GM12878 (cell line): ENCODE measurements around the gene SLCO2B1. TPM values are rescaled to one million over a fixed set of nuclear protein-coding genes. Genes with fewer than 3 reads are reported as not detected.

Experiments
- ATAC-seq: fragments of 200-7000 bp; cut with Tn5 transposase; 3 replicates; pipeline ENCODE4 v1.9.1; 2020; ENCODE audit warnings: mild to moderate bottlenecking, moderate library complexity
- BruUV-seq: library from RNA; stranded (reverse); fragments of 400-500 nt; replicated peaks from 2 replicates; lab custom pipeline; 2021; lab: Mats Ljungman, UMichigan
- CTCF ChIA-PET: fragments of 300-600 bp; sonication (Branson Sonifier 250); formaldehyde crosslinking; extraction: SDS; loops from one replicate; lab custom pipeline; 2021; ENCODE audit warnings: inconsistent platforms; lab: Yijun Ruan, JAX
- POLR2A ChIA-PET: fragments of 350-600 bp; formaldehyde crosslinking; extraction: SDS; loops from one replicate; lab custom pipeline; 2021; ENCODE audit warnings: inconsistent platforms; lab: Charles Lee
- RAD21 ChIA-PET: fragments of 300-600 bp; sonication (Branson Sonifier 250); formaldehyde crosslinking; loops from one replicate; lab custom pipeline; 2023; ENCODE audit warnings: antibody characterized with exemption; ENCODE audit not compliant: unreplicated experiment; lab: Charles Lee
- SMC1A ChIA-PET: fragments of 300-600 bp; sonication (Branson Sonifier 250); formaldehyde crosslinking; loops from one replicate; lab custom pipeline; 2023; ENCODE audit not compliant: unreplicated experiment, uncharacterized antibody; lab: Charles Lee
- DNase-seq: peaks from one replicate; pipeline ENCODE4 v3.0.0-alpha.2; 2011; ENCODE audit warnings: low read depth, low spot score
- FAIRE-seq: peaks from 3 replicates; lab custom pipeline; 2011; peaks lifted over from hg19 to GRCh38; lab: Jason Lieb, UNC
- H2AFZ ChIP-seq: 2 replicates; pipeline ENCODE4 v1.6.0; 2011; ENCODE audit warnings: low read depth, low read length, control low read depth; ENCODE audit not compliant: control insufficient read depth
- H3K27ac ChIP-seq: 2 replicates; pipeline ENCODE4 v1.5.1; 2011; ENCODE audit warnings: control low read depth; ENCODE audit not compliant: control insufficient read depth, insufficient read depth
- H3K27me3 ChIP-seq, 2 experiments: replicated peaks in 1 of 2; 2 replicates each; pipeline versions ENCODE4 v1.6.0 to v1.6.1; 2011; ENCODE audit warnings: low read length in 1 of 2; ENCODE audit not compliant: control insufficient read depth in 2 of 2, insufficient read depth in 2 of 2
- H3K36me3 ChIP-seq, 2 experiments: 2 replicates each; pipeline ENCODE4 v1.5.1; 2011; ENCODE audit warnings: low read length in 1 of 2; ENCODE audit not compliant: control insufficient read depth in 2 of 2, insufficient read depth in 2 of 2
- H3K4me1 ChIP-seq: 2 replicates; pipeline ENCODE4 v1.6.1; 2011; ENCODE audit warnings: mild to moderate bottlenecking, low read length, moderate library complexity, mixed read lengths; ENCODE audit not compliant: control insufficient read depth, insufficient read depth
- H3K4me2 ChIP-seq: 2 replicates; pipeline ENCODE4 v1.6.0; 2011; ENCODE audit warnings: control low read depth; ENCODE audit not compliant: control insufficient read depth, insufficient read depth
- H3K4me3 ChIP-seq: fragments of 200-600 bp; sonication (generic); 2 replicates; pipeline ENCODE4 v1.5.1; 2016
- H3K79me2 ChIP-seq: 2 replicates; pipeline ENCODE4 v1.6.0; 2011; ENCODE audit warnings: low read length; ENCODE audit not compliant: control insufficient read depth, insufficient read depth
- H3K9ac ChIP-seq: 2 replicates; pipeline ENCODE4 v1.8.0; 2011; ENCODE audit warnings: low read length, control low read depth, mixed read lengths; ENCODE audit not compliant: control insufficient read depth, insufficient read depth
- H3K9me3 ChIP-seq: replicated peaks from 3 replicates; pipeline ENCODE4 v1.5.1; 2011; ENCODE audit warnings: mild to moderate bottlenecking, low read length; ENCODE audit not compliant: control insufficient read depth, insufficient read depth
- H4K20me1 ChIP-seq: 2 replicates; pipeline ENCODE4 v1.6.0; 2011; ENCODE audit not compliant: control insufficient read depth, insufficient read depth
- BRCA1 ChIP-seq: IDR thresholded peaks from 2 replicates; pipeline ENCODE4 v1.6.1; 2011; ENCODE audit warnings: low read depth, low read length, improper control_type of control experiment
- CHD1 ChIP-seq: IDR thresholded peaks from 2 replicates; pipeline ENCODE4 v1.6.1; 2012; ENCODE audit warnings: low read depth, low read length, improper control_type of control experiment
- CREB1 ChIP-seq: IDR thresholded peaks from 2 replicates; pipeline ENCODE4 v1.6.1; 2012; ENCODE audit warnings: low read depth, mild to moderate bottlenecking, inconsistent platforms
- NFIC ChIP-seq: IDR thresholded peaks from 2 replicates; pipeline ENCODE4 v1.6.1; 2012; ENCODE audit warnings: low read depth, mild to moderate bottlenecking, inconsistent platforms, low read length, moderate library complexity
- SP1 ChIP-seq: IDR thresholded peaks from one replicate; pipeline ENCODE4 v1.6.1; 2011; ENCODE audit warnings: low read depth, low read length
- TCF7 ChIP-seq: IDR thresholded peaks from 2 replicates; pipeline ENCODE4 v1.6.1; 2014; ENCODE audit warnings: antibody characterized with exemption, borderline replicate concordance
- WRNIP1 ChIP-seq: IDR thresholded peaks from 2 replicates; pipeline ENCODE4 v1.6.1; 2011; ENCODE audit warnings: low read depth, low read length, improper control_type of control experiment, borderline replicate concordance
- ZZZ3 ChIP-seq: IDR thresholded peaks from 2 replicates; pipeline ENCODE4 v1.6.1; 2011; ENCODE audit warnings: low read depth; ENCODE audit not compliant: control insufficient read depth, insufficient read length
- WGBS: methylation state at CpG from one replicate; pipeline ENCODE4 v1.1.6; 2016; ENCODE audit warnings: low lambda C conversion rate; ENCODE audit not compliant: insufficient replicate concordance, insufficient coverage; ENCODE audit errors: missing lambda C conversion rate; 5-methylcytosine and 5-hydroxymethylcytosine counted together
- in situ Hi-C: fragments of 300-500 bp; cut with MboI; formaldehyde crosslinking; loops from 9 replicates; pipeline ENCODE4 v1.14.3; 2018; ENCODE audit warnings: mixed read lengths
- intact Hi-C: fragments of 100-400 bp; cut with micrococcal nuclease; formaldehyde crosslinking; loops from one replicate; pipeline ENCODE4 v1.14.2; 2022; ENCODE audit not compliant: unreplicated experiment
- polyA plus RNA-seq, 11 experiments: library from polyadenylated mRNA; depleted of rRNA in 4 of 11; unstranded in 6 of 11; stranded (reverse) in 5 of 11; fragments of >200 nt; fragmentation: Nextera tagmentation in 4 of 11; fragmentation: Illumina TruSeq in 1 of 11; extraction: Ambion mirVana in 4 of 11; extraction: Trizol in 1 of 11; gene quantifications; 1 replicate in 1 of 11; 2 replicates in 10 of 11; pipeline versions ENCODE4 v1.2.1 to v1.2.3, GENCODE V29; 2011 to 2016; ENCODE audit warnings: inconsistent platforms in 2 of 11, missing spikeins in 2 of 11, low read depth in 1 of 11
- total RNA-seq, 4 experiments: library from RNA; depleted of rRNA in 3 of 4; stranded (reverse); fragments of >200 nt in 3 of 4; fragmentation: Illumina TruSeq in 1 of 4; extraction: Trizol in 1 of 4; gene quantifications; 2 replicates each; pipeline versions ENCODE4 v1.2.1 to v1.2.3, GENCODE V29; 2013 to 2021
- TF ChIP-seq, protein P1 (sequence below): IDR thresholded peaks from 2 replicates; pipeline ENCODE4 v1.6.1; 2012; ENCODE audit warnings: low read depth, low read length, improper control_type of control experiment
- TF ChIP-seq, protein P2 (sequence below): fragments of 150-350 bp; IDR thresholded peaks from 2 replicates; pipeline ENCODE4 v1.6.1; 2014; ENCODE audit warnings: mild to moderate bottlenecking, low read depth, low read length
- TF ChIP-seq, protein P3 (sequence below): IDR thresholded peaks from 2 replicates; pipeline ENCODE4 v1.6.1; 2012; ENCODE audit warnings: low read depth, low read length, improper control_type of control experiment

The SLCO2B1 gene
- total and polyA plus RNA-seq, 10 of the 15 experiments (the other 5 are each of a cell fraction or from before 2014, with no cell fraction given) = 0.05 to 3.5 (median 0.93) TPM; not detected in 2

DNA sequence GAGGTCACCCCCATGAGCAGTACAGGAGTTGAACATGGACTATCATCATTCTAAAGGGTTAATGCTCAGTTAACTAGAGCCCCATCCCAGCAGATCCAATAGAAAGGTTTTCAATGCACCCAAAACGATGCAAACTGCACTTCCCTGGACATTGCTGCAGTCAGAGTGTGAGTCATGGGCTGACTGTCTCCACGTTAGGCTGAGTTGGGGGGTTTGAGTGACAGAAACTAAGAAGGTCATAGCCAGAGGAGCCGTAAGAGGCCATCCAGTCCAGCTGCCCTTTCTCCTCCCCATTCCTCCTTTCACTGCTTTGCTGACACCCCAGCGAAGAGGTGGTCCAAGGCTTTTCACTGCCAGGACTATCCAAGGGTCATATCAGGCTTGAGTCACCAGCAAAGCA lies 43.7 kb upstream of the SLCO2B1 start:
- intact Hi-C loops (no loop called here), in situ Hi-C loops (no loop called here)
- H2AFZ ChIP-seq = no peak overlapping the region
- no peaks in the 10 kb centered on the region for H4K20me1 ChIP-seq
- ChIA-PET POLR2A (no interaction called here), SMC1A (interaction anchor here (1.3 kb wide), 1 partner anchor 11 kb away, joined by 4 read pairs; the partner anchor contains the start of gene OR2AT4), CTCF (interaction anchor here (1.1 to 3.6 kb wide), 2 partner anchors 34 to 38 kb away, joined by 3 to 20 read pairs; no protein-coding TSS in a partner anchor), RAD21 (no interaction called here)
- no peaks in the 10 kb centered on the region for H3K27me3 ChIP-seq
- DNase-seq (no peak), ATAC-seq (no peak), FAIRE-seq (no peak)
- H3K4me3 ChIP-seq = no peak overlapping the region
- H3K36me3 ChIP-seq = no peaks in the 10 kb centered on the region
- H3K27ac ChIP-seq = no peak overlapping the region
- H3K4me2 ChIP-seq = no peak overlapping the region
- H3K9ac ChIP-seq = no peak overlapping the region
- no TSS peak for BruUV-seq
- peaks cover 5% of the 10 kb centered on the region; the same call in 1 of the 2 replicates for H3K4me1 ChIP-seq
- peaks cover 2% of the 10 kb centered on the region; the same call in 2 of the 3 replicates for H3K9me3 ChIP-seq
- no peaks in the 10 kb centered on the region for H3K79me2 ChIP-seq
- TF ChIP-seq NFIC (no peak), WRNIP1 (no peak), CHD1 (no peak), BRCA1 (no peak), ZZZ3 (no peak), CREB1 (no peak), SP1 (no peak), TCF7 (no peak)
- TF ChIP-seq, protein P1, sequence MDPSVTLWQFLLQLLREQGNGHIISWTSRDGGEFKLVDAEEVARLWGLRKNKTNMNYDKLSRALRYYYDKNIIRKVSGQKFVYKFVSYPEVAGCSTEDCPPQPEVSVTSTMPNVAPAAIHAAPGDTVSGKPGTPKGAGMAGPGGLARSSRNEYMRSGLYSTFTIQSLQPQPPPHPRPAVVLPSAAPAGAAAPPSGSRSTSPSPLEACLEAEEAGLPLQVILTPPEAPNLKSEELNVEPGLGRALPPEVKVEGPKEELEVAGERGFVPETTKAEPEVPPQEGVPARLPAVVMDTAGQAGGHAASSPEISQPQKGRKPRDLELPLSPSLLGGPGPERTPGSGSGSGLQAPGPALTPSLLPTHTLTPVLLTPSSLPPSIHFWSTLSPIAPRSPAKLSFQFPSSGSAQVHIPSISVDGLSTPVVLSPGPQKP = no peak
- TF ChIP-seq, protein P2, sequence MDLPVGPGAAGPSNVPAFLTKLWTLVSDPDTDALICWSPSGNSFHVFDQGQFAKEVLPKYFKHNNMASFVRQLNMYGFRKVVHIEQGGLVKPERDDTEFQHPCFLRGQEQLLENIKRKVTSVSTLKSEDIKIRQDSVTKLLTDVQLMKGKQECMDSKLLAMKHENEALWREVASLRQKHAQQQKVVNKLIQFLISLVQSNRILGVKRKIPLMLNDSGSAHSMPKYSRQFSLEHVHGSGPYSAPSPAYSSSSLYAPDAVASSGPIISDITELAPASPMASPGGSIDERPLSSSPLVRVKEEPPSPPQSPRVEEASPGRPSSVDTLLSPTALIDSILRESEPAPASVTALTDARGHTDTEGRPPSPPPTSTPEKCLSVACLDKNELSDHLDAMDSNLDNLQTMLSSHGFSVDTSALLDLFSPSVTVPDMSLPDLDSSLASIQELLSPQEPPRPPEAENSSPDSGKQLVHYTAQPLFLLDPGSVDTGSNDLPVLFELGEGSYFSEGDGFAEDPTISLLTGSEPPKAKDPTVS = no peak
- TF ChIP-seq, protein P3, sequence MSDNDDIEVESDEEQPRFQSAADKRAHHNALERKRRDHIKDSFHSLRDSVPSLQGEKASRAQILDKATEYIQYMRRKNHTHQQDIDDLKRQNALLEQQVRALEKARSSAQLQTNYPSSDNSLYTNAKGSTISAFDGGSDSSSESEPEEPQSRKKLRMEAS = no peak
- whole genome bisulfite sequencing = 36% methylated on average over 4 of the region's 4 CpGs
